Measurements from ENCODE around the gene UBTD2.

DNA sequence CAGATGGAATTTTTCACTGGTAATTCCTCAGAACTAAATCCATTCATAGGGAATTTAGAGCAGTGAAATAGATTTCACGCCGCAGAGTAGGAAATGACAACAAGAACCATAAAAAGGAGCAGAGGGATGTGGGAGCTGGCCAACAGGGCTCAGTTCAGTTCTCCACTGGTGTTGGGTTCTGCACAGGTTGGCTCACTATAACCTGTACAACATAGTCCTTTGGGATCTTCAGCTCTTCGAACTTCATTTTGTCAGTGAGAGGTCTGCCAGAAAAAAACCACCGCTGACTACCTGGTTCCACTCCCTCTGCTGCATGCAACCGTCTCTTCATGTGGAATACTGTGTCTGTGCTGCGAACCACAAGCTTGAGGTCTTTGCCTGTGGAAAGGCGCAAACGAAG lies 71.9 kb downstream of the UBTD2 start:
- no peak for TF ChIP-seq LARP7 (IDR thresholded peaks at IDR 0.05)
- no peak for TF ChIP-seq POLR2A (IDR thresholded peaks at IDR 0.05; ENCODE audit: low read depth, low read length)
- TF ChIP-seq, protein P1, sequence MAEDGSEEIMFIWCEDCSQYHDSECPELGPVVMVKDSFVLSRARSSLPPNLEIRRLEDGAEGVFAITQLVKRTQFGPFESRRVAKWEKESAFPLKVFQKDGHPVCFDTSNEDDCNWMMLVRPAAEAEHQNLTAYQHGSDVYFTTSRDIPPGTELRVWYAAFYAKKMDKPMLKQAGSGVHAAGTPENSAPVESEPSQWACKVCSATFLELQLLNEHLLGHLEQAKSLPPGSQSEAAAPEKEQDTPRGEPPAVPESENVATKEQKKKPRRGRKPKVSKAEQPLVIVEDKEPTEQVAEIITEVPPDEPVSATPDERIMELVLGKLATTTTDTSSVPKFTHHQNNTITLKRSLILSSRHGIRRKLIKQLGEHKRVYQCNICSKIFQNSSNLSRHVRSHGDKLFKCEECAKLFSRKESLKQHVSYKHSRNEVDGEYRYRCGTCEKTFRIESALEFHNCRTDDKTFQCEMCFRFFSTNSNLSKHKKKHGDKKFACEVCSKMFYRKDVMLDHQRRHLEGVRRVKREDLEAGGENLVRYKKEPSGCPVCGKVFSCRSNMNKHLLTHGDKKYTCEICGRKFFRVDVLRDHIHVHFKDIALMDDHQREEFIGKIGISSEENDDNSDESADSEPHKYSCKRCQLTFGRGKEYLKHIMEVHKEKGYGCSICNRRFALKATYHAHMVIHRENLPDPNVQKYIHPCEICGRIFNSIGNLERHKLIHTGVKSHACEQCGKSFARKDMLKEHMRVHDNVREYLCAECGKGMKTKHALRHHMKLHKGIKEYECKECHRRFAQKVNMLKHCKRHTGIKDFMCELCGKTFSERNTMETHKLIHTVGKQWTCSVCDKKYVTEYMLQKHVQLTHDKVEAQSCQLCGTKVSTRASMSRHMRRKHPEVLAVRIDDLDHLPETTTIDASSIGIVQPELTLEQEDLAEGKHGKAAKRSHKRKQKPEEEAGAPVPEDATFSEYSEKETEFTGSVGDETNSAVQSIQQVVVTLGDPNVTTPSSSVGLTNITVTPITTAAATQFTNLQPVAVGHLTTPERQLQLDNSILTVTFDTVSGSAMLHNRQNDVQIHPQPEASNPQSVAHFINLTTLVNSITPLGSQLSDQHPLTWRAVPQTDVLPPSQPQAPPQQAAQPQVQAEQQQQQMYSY (CRISPR knock-in tag; IDR thresholded peaks at IDR 0.05), result no peak
